Left cardiac atrium (tissue), 2 donors: ENCODE results near the gene NOVA2. TPM values are rescaled to one million over a fixed set of nuclear protein-coding genes. Genes with fewer than 3 reads are reported as not detected.

Source experiments
- microRNA-seq, 2 donors: library from miRNA; unstranded; fragments of <30 nt; microRNA quantifications; one replicate each; pipeline ENCODE4 v1.2.0, GENCODE V29; 2020
- total RNA-seq, 2 donors: library from RNA; stranded (reverse); fragmentation: NEBNext Ultra II Directional; extraction: Animal tissue kit (Norgen Biotek cat#: 25700); gene quantifications; one replicate each; pipeline ENCODE4 v1.2.1, GENCODE V29; 2021
- donor health status: DM: no; HTN: yes; CAD: no; lungs with severe emphysema.
- donor health status: DM: yes; HTN: yes; CAD: no.

Gene NOVA2
- total RNA-seq, 2 donors from 2014 or later: 4.2 to 5.8 TPM

Small RNA genes within 50 kb of the gene (microRNA-seq; reads per million reads assigned to microRNA genes)
- 93.4 to 105 reads per million in 2 donors for gene MIR769

Other genes starting within 250 kb of the NOVA2 start
- 10 to 100 TPM in 1 of 2 donors, 1 to 10 TPM in 1; 9.6 to 10.8 TPM for gene FBXO46, start 243.0 kb downstream of the NOVA2 start, total RNA-seq
- gene MEIOSIN, start 240.4 kb downstream of the NOVA2 start, total RNA-seq: under 1 TPM; 0.21 to 0.24 TPM
- gene SIX5, start 204.6 kb downstream of the NOVA2 start, total RNA-seq: 10 to 100 TPM; 15.6 to 21.1 TPM
- 100 to 1,000 TPM; 200 to 241 TPM for gene DMPK, start 191.4 kb downstream of the NOVA2 start, total RNA-seq
- gene DMWD, start 181.0 kb downstream of the NOVA2 start, total RNA-seq: 10 to 100 TPM; 55.3 to 57.7 TPM
- gene RSPH6A, start 158.6 kb downstream of the NOVA2 start, total RNA-seq: not detected
- gene SYMPK, start 110.7 kb downstream of the NOVA2 start, total RNA-seq: 10 to 100 TPM; 29.0 to 29.6 TPM
- not detected for gene FOXA3, start 109.5 kb downstream of the NOVA2 start, total RNA-seq
- gene IRF2BP1, start 87.7 kb downstream of the NOVA2 start, total RNA-seq: 10 to 100 TPM; 18.3 to 21.3 TPM
- 10 to 100 TPM in 1 of 2 donors, 1 to 10 TPM in 1; 9.3 to 12.8 TPM for gene MYPOP, start 71.3 kb downstream of the NOVA2 start, total RNA-seq
- not detected for gene NANOS2, start 59.1 kb downstream of the NOVA2 start, total RNA-seq
- 10 to 100 TPM; 10.0 to 10.8 TPM for gene CCDC61, start 21.6 kb upstream of the NOVA2 start, total RNA-seq
- under 1 TPM in 1 of 2 donors, not detected in 1; 0.32 TPM for gene PGLYRP1, start 49.2 kb upstream of the NOVA2 start, total RNA-seq
- gene IGFL4, start 67.1 kb upstream of the NOVA2 start, total RNA-seq: not detected
- not detected for gene IGFL3, start 150.8 kb upstream of the NOVA2 start, total RNA-seq
- gene IGFL2, start 174.4 kb upstream of the NOVA2 start, total RNA-seq: not detected